GM19397 (cell line): ENCODE data around the gene GOLGA6L9.
"Not testable (repeated sequence)": the region's sequence is repeated elsewhere in the genome, so short reads cannot be mapped to it uniquely, and the experiment has no call there.

ENCODE experiments used
- ATAC-seq: cut with Tn5 transposase; IDR thresholded peaks from one replicate; pipeline ENCODE4 v1.9.1; 2021; ENCODE audit warnings: mild to moderate bottlenecking, moderate library complexity; ENCODE audit not compliant: unreplicated experiment

Gene GOLGA6L9, protein sequence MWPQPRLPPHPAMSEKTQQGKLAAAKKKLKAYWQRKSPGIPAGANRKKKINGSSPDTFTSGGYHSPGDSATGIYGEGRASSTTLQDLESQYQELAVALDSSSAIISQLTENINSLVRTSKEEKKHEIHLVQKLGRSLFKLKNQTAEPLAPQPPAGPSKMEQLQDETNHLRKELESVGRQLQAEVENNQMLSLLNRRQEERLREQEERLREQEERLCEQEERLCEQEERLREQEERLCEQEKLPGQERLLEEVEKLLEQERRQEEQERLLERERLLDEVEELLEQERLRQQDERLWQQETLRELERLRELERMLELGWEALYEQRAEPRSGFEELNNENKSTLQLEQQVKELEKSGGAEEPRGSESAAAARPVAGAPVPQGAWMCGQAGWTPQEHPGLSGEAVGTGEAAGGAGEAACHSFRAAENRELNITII

DNA sequence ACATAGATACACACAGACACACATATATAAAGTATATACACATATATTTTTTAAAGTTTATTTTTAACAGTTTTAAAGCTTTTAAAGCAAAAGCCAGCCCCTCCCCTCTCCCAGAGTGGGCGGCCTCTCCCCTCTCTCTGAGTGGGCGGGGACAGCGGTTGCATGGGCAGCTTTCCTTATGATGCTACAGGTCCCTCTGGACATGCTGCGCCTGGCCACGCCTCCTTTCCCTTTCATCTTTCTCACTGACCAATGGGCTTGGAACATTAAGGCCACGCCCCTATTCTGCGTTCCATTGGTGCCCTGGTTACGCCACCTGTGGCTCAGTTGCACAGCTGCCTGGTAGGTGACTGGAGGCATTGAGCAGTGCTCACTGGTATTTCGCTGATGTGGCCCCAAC, at the start of gene GOLGA6L9:
Gene GOLGA6L9, plus strand, starts transcription at position 124 of the 400 bp plus-strand sequence. Its CDS starts 264 bp downstream, at position 388.
- not testable (repeated sequence) for ATAC-seq

DNA sequence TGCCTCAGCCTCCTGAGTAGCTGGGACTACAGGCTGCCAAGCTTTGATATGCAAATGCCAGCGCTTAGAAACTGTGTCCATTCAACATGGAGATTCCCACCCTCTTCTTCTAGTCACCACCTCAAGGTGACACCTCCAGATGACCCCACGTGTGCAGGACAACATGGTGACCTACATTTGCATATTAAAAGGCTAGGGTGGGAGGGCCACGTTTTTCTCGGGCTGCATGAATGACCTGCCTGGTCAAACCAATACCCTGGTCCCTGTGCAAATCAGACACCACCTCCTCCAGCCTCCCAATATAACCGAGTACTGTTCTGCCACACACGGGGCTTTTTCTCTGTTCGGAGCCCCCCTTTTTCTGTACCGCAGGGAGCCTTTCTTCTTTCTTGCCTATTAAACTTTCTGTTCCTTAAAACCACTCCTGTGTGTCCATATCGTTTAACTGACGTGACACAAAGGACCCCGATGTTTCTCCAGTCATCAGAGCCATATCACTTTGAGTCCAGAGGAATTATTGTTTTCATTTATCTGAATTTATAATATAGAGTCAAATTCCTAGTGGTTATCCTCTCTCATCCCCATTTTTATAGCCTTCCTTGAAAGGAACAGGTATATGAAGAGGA, 48.2 kb upstream of the GOLGA6L9 start:
- ATAC-seq: not testable (repeated sequence)

DNA sequence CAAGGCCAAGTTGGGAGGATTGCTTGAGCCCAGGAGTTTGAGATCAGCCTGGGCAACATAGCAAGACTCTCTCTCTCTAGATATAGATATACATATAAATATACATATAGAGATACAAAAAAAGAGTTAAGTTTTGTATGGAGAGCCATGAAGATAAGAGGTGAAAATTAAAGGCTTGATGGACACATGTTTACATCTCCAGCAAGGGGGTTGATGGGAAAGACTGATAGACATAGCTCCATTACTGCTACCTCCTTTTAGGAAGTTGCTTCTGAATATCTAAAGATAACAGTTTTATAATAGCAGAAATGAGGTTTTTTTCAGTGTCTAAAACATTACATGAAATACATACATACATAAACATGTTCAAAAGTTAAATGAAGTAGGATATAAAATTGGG, 42.4 kb upstream of the GOLGA6L9 start:
- not testable (repeated sequence) for ATAC-seq

GRCh38 chr15:82390152-82390551, 39.5 kb upstream of the GOLGA6L9 start:
- not testable (repeated sequence) for ATAC-seq

GRCh38 chr15:82392077-82392476, 37.5 kb upstream of the GOLGA6L9 start:
- not testable (repeated sequence) for ATAC-seq

DNA sequence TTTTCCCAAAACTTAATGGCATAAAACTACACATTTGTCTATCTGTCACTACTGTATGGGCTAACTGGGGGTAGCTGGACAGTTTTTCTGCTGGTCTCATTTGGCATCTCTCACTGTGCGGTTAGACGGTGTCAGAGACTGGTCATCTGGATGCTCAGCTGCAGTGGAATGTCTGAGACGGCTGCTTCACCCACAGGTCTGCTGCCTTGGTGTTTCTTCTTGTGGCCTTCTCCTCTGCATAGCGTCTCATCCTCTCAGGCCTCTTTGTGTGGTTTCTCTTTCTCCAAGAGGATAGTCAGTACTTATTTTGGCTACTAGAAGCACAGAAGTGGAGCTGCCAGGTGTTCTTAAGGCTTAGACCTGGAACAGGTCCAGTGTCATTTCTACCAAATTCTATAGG, 35.9 kb upstream of the GOLGA6L9 start:
- ATAC-seq: no peak

DNA sequence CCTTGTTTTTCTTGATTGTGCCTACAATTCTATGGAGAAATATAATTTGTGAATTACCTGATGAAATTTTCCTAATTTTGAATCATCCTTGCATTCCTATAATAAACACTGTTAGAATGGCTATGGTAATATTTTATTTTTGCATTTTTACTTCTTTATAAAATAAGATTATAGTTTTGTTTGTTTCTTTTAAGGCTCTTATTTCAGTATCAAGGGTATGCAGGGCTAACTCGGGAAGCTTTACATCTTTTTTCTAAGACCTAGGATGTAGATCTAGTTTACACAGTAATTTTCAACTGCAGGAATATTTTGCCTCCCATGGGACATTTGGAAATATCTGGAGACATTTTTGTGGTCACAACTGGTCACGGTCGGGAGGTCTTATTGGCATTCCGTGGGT, 33.8 kb upstream of the GOLGA6L9 start:
- not testable (repeated sequence) for ATAC-seq

DNA sequence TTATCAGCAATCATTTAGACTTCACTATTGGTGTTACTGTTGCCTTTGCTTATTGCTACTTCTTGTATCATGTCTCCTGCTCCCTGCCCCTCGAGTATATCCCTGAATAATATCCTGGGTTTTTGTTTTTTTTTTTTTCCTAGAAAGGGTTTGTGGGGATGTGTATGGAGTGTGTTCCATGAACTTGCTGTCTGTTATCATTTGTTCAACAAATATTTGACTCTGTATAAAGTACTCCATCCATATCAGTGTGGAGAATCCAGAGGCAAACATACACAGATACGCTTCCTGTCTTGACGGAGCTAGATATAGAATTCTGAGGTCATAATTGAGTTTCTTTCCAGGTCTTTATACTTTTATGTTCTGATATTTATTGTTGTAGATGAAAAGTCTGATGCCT, 31.8 kb upstream of the GOLGA6L9 start:
- ATAC-seq: no peak

DNA sequence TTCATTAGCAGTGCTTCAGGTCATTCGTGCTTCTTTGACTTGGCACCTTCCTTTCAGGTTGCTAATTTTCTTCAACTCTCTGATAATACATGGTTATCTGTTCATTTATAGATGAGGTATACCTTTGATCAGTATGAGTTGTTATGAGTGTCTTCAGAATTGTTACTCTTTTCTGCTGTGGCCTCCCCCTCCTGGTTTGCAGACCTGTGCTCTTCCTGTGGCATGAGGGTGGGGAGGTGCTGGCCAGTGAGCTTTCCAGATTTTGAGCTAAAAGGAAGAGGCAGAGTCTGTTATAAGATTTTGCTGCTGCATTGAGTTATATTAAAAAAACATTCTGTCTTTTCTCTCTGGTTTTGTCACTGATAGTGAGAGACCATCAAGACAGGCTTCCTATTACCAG, 30.8 kb upstream of the GOLGA6L9 start:
- ATAC-seq: no peak

GRCh38 chr15:82399366-82400103, 30.1 kb upstream of the GOLGA6L9 start:
- ATAC-seq: not testable (repeated sequence)

- ATAC-seq: not testable (repeated sequence)
Measured at GRCh38 chr15:82401918-82402317, 27.7 kb upstream of the GOLGA6L9 start.

- ATAC-seq: not testable (repeated sequence)
Measured at GRCh38 chr15:82402341-82402740, 27.3 kb upstream of the GOLGA6L9 start.

- not testable (repeated sequence) for ATAC-seq
Measured at GRCh38 chr15:82406211-82406610, 23.4 kb upstream of the GOLGA6L9 start.

- ATAC-seq: not testable (repeated sequence)
Measured at GRCh38 chr15:82410306-82410705, 19.3 kb upstream of the GOLGA6L9 start.

- ATAC-seq: not testable (repeated sequence)
Measured at GRCh38 chr15:82411595-82411994, 18.0 kb upstream of the GOLGA6L9 start.

GRCh38 chr15:82414525-82415191, 15.0 kb upstream of the GOLGA6L9 start:
- ATAC-seq: not testable (repeated sequence)

GRCh38 chr15:82420516-82420915, 9.1 kb upstream of the GOLGA6L9 start:
- not testable (repeated sequence) for ATAC-seq

GRCh38 chr15:82420966-82421365, 8.7 kb upstream of the GOLGA6L9 start:
- not testable (repeated sequence) for ATAC-seq

GRCh38 chr15:82427117-82427516, 2.5 kb upstream of the GOLGA6L9 start:
- ATAC-seq: not testable (repeated sequence)

DNA sequence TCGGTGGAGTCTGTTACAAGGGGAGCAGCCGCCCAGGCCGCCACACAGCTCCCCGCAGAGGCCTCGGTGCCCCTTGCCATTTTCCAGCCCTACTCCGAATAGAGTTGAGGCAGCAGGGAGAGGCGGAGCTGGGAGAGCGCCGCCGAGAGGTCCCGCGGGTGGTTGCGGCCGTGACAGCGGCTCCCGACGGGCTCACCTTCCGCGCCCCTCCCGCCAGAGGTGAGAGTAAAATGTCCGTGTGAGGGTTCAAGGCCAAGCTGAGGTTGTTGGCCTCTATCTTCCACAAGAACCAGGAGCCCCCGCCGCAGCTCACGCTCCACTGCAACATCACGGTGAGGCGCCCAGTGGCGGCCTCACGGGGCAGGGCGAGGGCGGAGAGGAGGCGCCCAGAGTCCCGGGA, 15.8 kb downstream of the GOLGA6L9 start:
- not testable (repeated sequence) for ATAC-seq

DNA sequence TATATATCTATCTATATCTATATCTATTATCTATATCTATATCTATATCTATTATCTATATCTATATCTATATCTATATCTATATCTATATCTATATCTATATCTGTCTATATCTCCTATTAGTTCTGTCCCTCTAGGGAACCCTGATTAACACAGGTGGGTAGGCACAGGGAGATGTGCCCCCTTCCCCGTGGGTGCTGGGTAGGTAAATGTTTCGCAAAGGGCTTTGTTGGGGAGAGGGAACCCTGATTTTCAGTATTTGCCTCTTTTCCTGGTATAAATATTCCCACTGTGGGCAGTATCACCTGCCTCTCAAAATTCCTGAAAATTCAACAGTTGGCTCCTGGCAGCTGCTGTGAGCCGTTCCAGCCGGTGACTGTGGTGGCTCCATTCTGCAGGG, 27.7 kb downstream of the GOLGA6L9 start:
- not testable (repeated sequence) for ATAC-seq
